GM19351 (cell line): ENCODE measurements around the gene GMEB1.
"Not testable (repeated sequence)": the region's sequence is repeated elsewhere in the genome, so short reads cannot be mapped to it uniquely, and the experiment has no call there.

ENCODE experiments used
- ATAC-seq: cut with Tn5 transposase; IDR thresholded peaks from one replicate; pipeline ENCODE4 v1.9.1; 2021; ENCODE audit warnings: mild to moderate bottlenecking, moderate library complexity; ENCODE audit not compliant: unreplicated experiment

GMEB1 gene

DNA sequence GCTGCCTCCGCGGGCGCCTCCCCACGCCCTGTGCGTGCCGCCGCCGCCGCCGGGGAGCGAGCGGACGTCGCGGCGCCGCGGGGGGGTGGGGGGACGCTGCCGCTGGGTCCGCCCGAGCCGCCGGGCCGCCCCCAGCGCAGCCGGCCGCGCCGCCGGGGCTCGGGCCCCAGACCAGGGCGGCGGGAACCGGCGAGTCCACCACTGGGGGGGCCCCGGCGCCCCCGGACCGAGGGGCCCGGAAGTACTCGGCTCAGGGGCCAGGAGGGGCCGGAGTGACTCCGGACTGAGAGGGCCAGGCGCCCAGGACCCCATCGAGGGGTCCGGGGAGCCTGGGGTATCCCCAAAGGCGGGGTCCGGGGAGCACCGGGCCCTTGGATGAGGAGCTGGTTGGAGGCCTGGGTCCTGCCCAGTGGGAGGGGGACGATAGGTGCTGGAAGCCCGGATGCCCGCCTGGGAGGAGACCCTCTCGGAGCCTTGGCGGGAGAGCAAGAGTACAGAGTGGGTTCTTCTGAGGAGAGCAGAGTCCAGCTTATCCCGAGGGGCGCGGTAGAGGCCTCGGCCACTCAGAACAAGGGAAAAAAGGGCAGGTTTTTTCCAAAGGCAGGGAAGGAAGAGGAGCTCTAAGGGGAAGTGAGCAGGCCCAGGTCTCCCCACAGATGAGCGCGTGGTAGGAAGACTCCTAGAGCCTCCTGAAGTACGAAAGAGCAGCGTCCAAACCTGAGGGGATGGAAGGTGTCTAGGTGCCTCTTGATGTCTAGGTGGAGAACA, 556 bp downstream of the GMEB1 start:
- peak; percentile 59 for ATAC-seq

DNA sequence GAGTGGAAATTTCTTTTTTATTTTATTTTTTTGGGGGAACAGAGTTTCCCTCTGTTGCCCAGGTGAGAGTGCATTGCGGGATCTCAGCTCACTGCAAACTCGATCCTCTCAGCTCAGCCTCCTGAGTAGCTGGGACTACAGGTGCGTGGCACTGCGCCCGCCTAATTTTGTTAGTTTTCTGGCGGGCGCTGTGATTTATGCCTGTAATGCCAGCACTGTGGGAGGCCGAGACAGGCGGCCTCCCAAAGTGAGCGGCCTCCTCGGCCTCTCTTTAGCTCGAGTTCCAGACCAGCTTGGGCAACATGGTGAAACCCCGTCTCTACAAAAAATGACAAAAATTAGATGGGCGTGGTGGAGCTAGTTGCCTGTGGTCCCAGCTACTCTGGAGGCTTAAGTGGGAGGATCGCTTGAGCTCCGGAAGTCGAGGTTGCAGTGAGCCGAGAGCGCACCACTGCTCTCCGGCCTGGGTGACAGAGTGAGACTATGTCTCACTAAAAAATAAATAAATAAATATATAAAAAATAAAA, 2.7 kb downstream of the GMEB1 start:
- no peak for ATAC-seq

DNA sequence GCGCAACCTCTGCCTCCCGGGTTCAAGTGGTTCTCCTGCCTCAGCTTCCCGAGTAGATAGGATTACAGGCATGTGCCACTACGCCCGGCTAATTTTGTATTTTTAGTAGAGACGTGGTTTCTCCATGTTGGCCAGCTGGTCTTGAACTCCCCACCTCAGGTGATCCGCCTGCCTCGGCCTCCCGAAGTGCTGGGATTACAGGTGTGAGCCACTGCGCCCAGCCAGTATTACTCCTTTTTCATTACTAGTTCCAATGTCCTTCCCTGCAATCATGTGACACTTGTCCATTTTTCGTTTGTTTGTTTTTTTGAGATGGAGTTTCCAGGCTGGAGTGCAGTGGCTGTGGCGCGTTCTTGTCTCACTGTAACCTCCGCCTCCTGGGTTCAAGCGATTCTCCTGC, 4.4 kb downstream of the GMEB1 start:
- ATAC-seq, result not testable (repeated sequence)

DNA sequence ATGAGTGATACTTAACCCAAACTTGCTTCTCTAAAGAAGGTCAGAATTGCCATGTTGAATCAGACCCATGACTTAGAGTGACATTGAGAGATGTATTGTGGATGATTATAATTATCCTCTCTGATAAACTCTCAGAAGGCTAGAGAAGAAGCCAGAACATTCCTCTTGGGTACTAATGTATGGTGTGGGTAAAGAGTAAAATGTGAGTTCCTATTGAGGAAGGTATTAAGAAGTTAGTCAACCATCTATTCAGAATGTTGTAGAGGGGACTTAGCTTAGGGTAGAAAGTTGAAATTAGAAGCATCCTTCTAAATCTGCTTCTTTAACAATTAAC, 7.3 kb downstream of the GMEB1 start:
- ATAC-seq, result no peak

DNA sequence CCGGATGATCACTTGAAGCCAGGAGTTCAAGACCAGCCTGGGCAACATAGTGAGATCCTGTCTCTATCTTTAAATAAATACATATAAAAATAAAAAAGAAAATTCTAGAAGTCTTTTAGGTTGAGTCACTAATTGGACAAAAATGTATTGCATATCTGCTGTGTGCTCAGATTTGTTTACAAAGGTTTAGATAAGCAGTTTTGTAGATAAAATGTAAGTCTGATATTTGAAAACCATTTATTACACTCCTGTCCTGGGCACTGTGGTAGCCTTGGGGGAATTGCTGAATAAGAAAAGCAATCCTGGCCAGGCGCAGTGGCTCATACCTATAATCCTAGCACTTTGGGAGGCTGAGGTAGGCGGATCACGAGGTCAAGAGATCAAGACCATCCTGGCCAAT, 11.6 kb downstream of the GMEB1 start:
- no peak for ATAC-seq

DNA sequence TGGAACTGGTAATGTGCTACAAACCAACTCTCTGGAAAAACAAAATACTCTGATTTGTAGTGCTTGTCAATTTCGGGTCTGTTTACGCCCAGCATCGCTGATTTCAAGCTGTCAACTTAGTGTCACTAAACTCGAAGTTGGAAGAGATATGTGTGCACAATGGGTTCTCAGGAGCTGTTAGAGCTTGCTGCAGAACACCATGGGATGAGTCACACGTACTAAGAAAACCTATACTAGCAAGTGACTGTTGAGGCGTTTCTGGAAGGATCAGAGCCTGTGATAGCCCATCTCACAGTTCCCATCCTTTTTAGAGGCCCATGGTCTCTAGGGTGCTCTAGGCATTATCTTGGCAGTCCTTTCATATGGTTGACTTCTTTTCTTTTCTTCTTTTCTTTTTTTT, 14.3 kb downstream of the GMEB1 start:
- ATAC-seq, result no peak

DNA sequence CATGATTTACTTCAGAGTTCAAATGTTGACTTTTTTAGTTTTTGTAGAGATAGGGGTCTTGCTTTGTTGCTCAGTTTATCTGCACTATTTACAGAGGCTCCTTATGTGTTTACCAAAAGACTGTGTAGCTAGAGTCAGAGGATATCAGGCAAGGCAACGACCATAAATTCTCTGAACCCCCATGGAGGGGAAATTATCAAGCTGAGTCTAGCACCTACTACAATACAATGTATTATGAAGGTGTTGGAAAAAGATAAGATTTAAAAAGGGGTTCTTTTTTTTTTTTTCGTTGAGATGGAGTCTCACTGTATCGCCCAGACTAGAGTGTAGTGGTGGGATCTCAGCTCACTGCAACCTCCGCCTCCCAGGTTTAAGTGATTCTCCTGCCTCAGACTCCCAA, 16.4 kb downstream of the GMEB1 start:
- no peak for ATAC-seq

DNA sequence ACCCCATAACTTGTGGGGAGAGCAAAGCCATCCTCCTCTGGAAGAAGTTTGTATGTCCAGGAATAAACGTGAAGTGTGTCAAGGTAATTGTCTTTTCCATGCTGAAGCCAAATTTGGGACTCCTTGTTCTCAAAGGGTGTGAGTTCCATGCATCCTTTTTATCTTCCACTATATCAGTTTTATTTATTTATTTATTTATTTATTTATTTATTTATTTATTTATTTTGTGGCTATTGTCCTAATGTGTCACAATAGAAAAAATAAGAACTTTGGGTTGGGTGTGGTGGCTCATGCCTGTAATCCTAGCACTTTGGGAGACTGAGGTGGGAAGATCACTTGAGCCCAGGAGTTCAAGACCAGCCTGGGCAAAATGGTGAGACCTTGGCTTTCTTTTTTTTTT, 23.0 kb downstream of the GMEB1 start:
- ATAC-seq, result not testable (repeated sequence)

DNA sequence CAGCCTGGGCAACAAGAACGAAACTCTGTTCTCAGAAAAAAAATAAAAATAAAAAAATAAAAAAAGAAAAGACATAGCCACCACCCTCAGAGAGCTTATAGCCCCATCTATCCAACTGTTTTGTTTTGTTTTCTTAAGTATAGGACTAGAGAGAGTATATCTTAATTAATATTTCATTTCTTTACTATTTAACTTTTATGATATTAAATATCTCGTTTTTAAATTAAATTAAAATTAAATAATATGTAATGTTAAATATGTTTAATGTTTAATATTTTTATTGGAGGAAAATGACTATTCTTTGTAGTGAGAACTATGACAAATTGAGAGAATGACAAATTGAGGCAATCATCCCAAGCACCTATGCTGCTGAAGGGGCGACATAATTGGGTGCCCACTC, 35.0 kb downstream of the GMEB1 start:
- ATAC-seq, result no peak

DNA sequence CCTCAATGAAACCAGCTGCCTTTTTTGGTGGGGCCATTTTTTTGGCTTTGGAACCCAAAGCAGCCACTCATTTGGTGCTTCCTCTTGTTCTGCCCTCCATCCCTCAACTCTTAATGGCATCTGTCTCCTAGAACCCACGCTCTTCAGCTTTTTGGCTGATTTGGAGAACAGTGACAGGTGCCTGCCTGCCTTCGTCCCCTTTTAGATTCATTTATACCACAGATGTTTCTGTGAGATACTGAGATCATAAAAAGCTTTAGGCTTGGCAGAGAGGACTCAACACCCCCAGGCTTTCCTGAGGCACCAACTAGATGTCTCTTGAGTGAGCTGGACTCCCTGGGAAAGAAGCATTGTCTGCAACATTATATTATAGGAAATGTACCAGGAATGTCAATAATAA, 47.8 kb downstream of the GMEB1 start:
- no peak for ATAC-seq

DNA sequence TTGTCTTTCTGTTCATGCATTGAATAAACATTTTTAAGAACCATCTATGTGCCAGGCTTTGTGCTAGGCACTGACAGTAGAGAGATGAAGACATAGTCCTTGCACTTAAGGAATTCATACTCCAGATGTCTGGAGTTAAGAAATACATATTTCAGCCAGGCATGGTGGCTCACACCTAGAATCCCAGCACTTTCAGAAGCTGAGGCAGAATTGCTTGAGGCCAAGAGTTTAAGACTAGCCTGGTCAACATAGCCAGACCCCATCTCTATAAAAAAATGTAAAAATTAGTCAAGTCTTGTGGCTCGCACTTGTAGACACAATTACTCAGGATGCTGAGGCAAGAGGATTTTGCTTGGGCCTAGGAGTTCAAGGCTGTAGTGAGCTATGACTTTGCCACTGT, 49.6 kb downstream of the GMEB1 start:
- no peak for ATAC-seq

DNA sequence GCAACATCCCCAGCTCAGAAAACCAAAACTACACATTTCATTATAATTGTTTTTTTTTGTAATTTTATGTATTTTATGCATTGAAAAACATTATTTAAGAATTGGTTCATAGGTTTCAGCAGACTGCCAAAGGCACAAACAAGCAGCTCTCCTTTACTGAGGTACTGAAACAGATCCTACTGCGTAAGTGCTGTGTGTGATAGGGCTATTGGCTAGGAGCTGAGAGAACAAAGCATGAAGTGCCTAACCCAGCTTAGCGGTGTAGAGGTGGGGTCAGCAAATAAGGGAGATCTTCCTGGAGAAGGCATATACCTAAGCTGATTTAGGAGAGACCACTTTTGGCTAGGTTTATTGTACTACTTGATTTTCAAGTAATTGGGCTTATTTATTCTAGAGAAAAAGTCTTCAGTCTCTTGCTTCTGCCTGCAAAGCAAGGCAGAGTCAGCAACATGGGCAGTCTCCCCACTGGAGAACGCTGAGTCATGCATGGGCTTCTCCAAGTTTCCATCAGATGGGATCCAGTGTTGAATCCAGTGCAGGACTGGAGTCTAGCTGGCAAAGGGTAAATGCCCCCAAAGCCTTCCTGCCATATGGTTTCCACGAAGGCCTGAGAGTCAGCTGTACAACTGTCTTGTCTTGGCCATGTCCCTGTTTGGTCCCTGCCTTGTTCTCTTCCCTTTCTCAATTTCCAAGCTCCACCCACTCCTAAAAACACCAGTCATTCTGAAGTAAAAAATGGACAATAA, 50.2 kb downstream of the GMEB1 start:
- no peak for ATAC-seq

DNA sequence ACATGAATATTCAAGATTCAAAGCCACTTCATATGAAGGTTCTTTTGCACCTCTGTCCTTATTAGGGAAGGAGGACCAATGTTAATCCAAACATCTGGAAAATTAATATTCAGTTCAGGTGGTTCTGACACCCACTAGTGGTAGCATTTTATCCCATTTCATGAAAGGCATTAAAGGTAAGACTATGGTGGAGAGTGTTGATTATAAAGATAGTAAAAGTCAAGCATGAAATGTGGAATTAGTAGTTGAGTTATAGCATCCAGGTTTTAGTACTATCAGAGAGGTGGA, 50.7 kb downstream of the GMEB1 start:
- no peak for ATAC-seq

DNA sequence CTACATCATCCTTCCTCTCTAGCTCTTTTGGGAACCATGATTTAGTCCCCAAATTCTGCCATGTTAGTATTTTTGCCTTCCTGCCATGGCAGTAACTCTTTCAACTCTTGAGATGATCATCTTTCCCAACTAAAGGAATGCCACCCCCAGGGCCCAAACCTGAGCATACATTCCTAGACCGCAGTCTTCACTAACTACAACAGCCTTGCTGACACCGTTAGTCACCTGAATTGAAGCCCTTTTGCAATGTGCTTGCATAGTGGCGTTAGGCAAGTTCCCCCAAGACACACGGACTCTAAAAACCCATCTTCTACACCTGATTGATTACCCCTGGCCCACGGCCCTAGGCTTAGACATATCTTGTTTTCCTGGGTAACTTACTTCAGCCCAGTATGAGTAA, 51.8 kb downstream of the GMEB1 start:
- no peak for ATAC-seq

DNA sequence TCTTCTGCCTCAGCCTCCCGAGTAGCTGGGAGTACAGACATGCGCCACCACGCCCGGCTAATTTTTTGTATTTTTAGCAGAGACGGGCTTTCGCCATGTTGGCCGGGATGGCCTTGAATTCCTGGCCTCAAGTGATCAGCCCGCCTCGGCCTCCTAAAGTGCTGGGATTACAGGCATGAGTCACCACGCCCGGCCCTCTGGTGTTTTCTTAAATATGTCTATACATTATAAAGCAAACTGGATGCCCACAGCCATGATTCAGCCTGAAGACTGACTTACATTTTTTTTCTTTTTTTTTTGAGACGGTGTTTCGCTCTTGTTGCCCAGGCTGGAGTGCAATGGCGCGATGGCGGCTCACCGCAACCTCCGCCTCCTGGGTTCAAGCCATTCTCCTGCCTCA, 53.3 kb downstream of the GMEB1 start:
- not testable (repeated sequence) for ATAC-seq

DNA sequence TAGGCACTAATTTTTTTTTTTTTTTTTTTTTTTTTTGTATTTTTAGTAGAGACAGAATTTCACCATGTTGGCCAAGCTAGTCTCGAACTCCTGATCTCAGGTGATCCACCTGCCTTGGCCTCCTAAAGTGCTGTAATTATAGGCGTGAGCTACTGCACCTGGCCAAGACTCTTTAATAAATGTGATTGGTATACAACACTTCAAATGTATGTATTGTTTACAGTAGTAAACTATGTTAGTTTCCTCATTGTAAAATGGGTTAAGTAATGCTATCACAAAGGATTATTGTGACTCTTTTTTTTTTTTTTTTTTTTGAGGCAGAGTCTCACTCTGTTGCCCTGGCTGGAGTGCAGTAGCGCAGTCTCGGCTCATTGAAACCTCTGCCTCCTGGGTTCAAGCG, 56.8 kb downstream of the GMEB1 start:
- not testable (repeated sequence) for ATAC-seq

DNA sequence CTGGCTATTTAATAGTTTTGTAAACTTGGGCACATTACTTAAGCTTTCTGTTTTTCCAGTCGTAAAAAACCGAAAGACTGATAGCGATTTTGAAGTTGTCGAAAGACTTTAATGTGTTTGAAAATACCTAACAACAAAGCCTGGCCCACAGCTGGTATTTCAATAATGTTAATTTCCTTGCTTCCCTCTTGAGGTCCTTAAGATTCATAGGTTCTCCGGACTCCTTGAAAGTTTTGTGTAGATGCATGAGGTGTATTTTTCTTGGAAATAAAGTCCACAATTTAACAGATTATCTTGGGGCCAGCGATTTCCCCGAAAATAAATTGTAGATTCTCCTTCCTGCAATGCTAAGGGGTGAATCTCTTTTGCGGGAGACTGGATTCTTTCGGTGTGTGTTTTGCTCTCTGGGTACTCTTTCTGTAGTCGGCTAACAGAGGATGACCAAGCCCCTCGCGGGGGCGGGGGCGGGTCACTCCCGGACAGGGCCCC, 67.4 kb downstream of the GMEB1 start:
- no peak for ATAC-seq

DNA sequence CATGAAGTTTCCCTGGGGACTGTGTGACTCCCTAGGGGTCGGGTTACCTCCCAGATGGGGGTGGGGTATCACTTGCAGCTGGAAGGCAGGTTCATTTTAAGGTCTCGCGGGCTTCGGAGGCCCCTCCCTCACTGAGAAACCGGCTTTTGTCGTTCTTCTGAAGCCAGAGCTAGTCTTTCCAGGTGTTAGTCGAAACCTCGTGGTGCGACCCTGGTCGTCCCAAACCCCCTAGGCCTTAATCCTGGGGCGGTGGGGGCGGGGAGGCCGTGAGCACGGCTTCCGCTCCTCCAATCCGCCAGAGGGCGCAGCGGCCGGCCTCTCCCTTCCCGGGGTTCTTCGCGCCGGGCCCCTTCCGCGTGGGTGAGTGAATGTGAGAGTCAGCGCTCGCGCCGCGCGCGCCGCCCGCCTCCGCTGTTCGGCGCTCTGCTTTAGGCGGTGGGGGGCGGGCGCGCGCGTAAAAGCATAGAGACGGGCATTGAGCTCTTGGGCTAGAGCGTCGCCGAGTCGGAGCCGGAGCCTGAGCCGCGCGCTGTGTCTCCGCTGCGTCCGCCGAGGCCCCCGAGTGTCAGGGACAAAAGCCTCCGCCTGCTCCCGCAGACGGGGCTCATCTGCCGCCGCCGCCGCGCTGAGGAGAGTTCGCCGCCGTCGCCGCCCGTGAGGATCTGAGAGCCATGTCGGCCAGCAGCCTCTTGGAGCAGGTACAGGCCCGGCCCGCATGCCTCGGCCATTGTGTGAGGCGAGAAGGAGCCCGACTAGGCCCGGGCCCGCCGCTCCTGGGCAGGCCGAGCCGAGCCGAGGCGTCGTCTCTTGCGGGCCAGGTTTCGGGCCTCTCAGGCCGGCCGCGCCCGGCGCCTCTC, 68.1 kb downstream of the GMEB1 start, which contains the start of gene YTHDF2:
TSS of gene YTHDF2 (plus strand) at position 491 of the 857 bp plus-strand sequence. CDS start at position 672, 181 bp downstream.
- ATAC-seq, result peak; percentile 85

DNA sequence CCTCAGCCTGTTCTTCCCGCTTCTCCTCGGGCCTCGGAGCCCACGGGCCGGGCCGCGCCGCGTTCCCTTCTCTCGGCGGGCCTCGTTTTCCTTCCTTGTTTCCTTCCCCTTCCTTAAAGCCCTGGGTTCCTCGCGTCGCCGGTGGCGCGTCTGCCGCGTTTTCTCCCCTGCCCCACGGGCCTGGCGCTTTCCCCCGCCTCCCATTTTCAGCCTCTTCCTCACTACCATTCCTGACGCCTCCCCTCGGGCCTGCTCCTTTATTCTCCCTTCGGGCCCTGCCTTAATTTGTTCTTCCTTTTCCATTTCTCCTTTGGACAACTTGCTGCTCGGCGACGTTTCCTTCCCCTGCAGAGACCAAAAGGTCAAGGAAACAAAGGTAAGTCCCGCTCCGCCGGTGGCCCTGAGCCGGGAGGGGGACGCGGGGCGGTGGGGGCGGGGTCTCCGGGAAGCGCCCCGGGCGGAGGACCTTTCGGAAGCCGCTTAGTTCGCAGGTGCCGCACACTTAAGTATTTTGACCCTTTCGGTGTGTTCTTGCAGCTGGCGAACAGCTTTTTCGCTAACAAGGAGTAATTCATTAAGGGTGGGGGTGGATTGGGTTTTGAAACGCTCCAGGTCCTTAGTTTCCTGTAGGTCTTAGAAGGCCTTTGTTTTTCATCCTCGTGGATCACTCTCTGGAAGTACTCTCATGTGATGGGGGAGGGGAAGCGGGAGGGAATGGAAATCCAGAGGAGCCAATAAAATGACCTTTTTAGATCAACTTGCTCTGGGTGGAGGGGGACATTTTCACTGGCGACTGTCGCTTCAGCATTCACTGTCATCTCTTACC, 68.9 kb downstream of the GMEB1 start:
- no peak for ATAC-seq

DNA sequence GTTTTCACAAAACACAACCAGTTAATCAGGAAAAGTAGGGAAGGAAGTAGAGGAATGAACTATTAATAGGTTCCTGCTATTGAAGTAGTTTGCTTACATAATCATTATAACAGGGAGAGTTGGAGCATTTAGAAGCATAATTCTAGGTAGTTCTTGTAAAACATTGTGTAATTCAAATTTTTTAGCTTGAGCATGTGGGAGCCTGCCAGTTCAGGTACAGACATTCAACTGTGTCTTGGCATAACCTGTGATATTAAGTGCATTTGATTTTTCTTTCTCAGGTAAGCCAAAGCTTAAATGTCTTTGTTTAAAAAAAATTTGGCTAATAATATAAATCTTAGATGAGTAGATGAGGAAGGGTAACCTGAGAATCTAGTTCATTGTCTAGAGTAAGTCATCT, 71.5 kb downstream of the GMEB1 start:
- ATAC-seq, result no peak

DNA sequence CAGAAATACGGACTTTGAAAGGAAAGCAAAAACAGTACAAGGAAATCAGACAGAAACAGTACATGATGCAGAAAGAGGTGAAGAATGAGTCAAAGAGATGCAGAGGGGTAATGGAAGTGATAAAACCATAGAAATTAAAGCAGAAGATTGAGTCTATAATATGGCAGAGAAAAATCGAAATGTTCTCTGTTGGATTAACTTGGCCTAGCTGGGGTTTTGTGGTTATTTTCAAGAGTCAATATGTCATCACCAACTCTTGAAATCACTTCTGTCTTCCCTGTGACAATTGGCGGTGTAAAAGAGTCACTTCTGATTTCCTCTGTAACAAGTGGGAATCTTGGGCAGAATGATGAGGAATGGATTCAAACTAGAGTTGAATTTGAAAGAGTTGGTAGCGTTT, 75.6 kb downstream of the GMEB1 start:
- no peak for ATAC-seq
